ENCODE data around the gene SNX19. TPM values are rescaled to one million over a fixed set of nuclear protein-coding genes. Genes with fewer than 3 reads are reported as not detected.

Gene SNX19
- total and polyA plus RNA-seq, 2 experiments from 2014 or later: 5.2 to 30.0 TPM

GRCh38 chr11:130907229-130907628 is 9.1 kb downstream of the SNX19 start:
- peaks cover 40% of the 10 kb centered on the region for H3K36me3 Mint-ChIP-seq (ENCODE audit: low read depth)
- Histone ChIP-seq H3K79me2 (replicated peaks; ENCODE audit: insufficient read depth) (no peaks in the 10 kb centered on the region), H3K4me2 (no peak overlapping the region), H4K20me1 (replicated peaks; ENCODE audit: insufficient read depth) (0 out of 2 replicates have a peak, but pooled peaks cover 10% of the 10 kb centered on the region), H3K27me3 (ENCODE audit: insufficient read depth) (no peaks in the 10 kb centered on the region), H3F3A (replicated peaks; ENCODE audit: low read depth) (no peaks in the 10 kb centered on the region), H3K27ac (ENCODE audit: low read depth) (no peak overlapping the region), H3K9me2 (ENCODE audit: insufficient read depth) (no peaks in the 10 kb centered on the region), H3K4me3 (no peak overlapping the region), H2AFZ (no peak overlapping the region), H3K36me3 (ENCODE audit: insufficient read depth) (peaks cover 8% of the 10 kb centered on the region; the same call in 1 of the 2 replicates), H3K4me1 (ENCODE audit: insufficient read depth) (no peaks in the 10 kb centered on the region)
- ATAC-seq: no peak
- TF ChIP-seq JUNB (IDR thresholded peaks at IDR 0.05; ENCODE audit: unreplicated experiment) (no peak), NANOG (IDR thresholded peaks at IDR 0.05; ENCODE audit: borderline replicate concordance) (no peak)
- peaks cover 2% of the 10 kb centered on the region for H3K27me3 Mint-ChIP-seq (ENCODE audit: insufficient read depth, low read depth, poor library complexity)
- no peaks in the 10 kb centered on the region for H3K9me3 Mint-ChIP-seq
- no peak overlapping the region for H3K4me3 Mint-ChIP-seq
- no peak overlapping the region for H3K27ac Mint-ChIP-seq
- H3K4me1 Mint-ChIP-seq: no peaks in the 10 kb centered on the region; the same call in 2 of the 3 replicates
- no peak for DNase-seq (ENCODE audit: low spot score)

DNA sequence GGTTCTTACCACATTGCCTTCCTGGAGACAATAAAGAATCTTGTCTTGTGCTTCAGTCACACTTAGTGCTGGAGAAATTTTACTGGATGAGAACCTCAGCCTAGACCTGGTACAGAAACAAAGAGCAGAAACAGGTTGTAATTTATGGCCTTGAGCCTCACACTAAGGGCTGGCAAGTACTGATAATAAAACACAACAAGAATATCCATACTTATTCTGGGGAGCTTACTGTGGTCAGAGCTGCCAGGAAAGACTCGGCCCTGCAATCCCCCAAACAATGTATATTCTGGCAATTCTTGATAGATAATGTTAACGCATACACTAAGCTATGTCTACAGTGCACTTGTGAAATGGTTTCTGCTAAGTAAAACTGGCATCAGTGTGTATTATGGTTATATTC is 9.7 kb downstream of the SNX19 start:
- no peak overlapping the region for H3K27ac ChIP-seq (ENCODE audit: low read depth)
- TF ChIP-seq CREB1 (CRISPR knock-in tag; IDR thresholded peaks at IDR 0.05; ENCODE audit: low read depth) (no peak), ZNF331 (CRISPR knock-in tag; IDR thresholded peaks at IDR 0.05; ENCODE audit: low read depth) (no peak), ETS1 (IDR thresholded peaks at IDR 0.05) (no peak), EZH2phosphoT487 (IDR thresholded peaks at IDR 0.05; ENCODE audit: unreplicated experiment) (no peak)
- no peaks in the 10 kb centered on the region for H3K27me3 ChIP-seq (ENCODE audit: insufficient read depth)
- H2AFZ ChIP-seq: no peak overlapping the region
- DNase-seq (ENCODE audit: low spot score) (no peak), ATAC-seq (no peak)
- Mint-ChIP-seq H3K36me3 (ENCODE audit: low read depth) (peaks cover 40% of the 10 kb centered on the region), H3K4me3 (no peak overlapping the region), H3K9me3 (no peaks in the 10 kb centered on the region), H3K27me3 (ENCODE audit: insufficient read depth, low read depth, poor library complexity) (peaks cover 2% of the 10 kb centered on the region), H3K27ac (no peak overlapping the region), H3K4me1 (no peaks in the 10 kb centered on the region)
- H3K36me3 ChIP-seq (ENCODE audit: insufficient read depth): peaks cover 8% of the 10 kb centered on the region; the same call in 1 of the 2 replicates
- no peaks in the 10 kb centered on the region for H3F3A ChIP-seq (replicated peaks; ENCODE audit: low read depth)
- no peaks in the 10 kb centered on the region for H3K4me1 ChIP-seq (ENCODE audit: insufficient read depth)
- no peak overlapping the region for H3K4me3 ChIP-seq
- no peaks in the 10 kb centered on the region for H3K9me2 ChIP-seq (ENCODE audit: insufficient read depth)
- H3K4me2 ChIP-seq: no peak overlapping the region
- H3K79me2 ChIP-seq (replicated peaks; ENCODE audit: insufficient read depth): no peaks in the 10 kb centered on the region
- 0 out of 2 replicates have a peak, but pooled peaks cover 10% of the 10 kb centered on the region for H4K20me1 ChIP-seq (replicated peaks; ENCODE audit: insufficient read depth)

DNA sequence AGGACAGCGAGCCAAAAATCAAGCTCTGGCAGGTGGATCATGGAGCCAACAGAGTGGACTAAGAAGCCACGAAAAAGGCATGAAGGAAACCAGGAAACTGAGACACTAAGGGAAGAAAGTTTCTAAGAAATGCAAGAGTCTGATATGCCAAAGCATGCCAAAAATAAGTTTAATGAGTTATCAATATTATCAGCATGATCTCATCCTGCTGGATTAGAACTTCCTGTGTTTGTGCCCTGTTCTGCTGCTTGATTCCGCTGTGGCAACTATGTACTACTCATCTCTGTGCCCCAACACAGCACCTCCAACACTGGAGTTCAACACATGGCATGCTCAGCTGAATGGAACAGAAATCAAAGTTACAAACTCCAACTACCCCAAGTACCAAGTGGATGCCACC is 10.8 kb downstream of the SNX19 start:
- Histone ChIP-seq H3K27me3 (ENCODE audit: insufficient read depth) (no peaks in the 10 kb centered on the region), H3K36me3 (ENCODE audit: insufficient read depth) (peaks cover 10% of the 10 kb centered on the region; the same call in 1 of the 2 replicates), H4K20me1 (replicated peaks; ENCODE audit: insufficient read depth) (0 out of 2 replicates have a peak, but pooled peaks cover 10% of the 10 kb centered on the region), H3K4me2 (no peak overlapping the region), H3K4me1 (ENCODE audit: insufficient read depth) (no peaks in the 10 kb centered on the region), H2AFZ (no peak overlapping the region), H3K27ac (ENCODE audit: low read depth) (no peak overlapping the region), H3K4me3 (no peak overlapping the region), H3F3A (replicated peaks; ENCODE audit: low read depth) (no peaks in the 10 kb centered on the region), H3K9me2 (ENCODE audit: insufficient read depth) (no peaks in the 10 kb centered on the region), H3K79me2 (replicated peaks; ENCODE audit: insufficient read depth) (no peaks in the 10 kb centered on the region)
- H3K27me3 Mint-ChIP-seq (ENCODE audit: insufficient read depth, low read depth, poor library complexity): peaks cover 2% of the 10 kb centered on the region
- H3K4me3 Mint-ChIP-seq: no peak overlapping the region
- H3K9me3 Mint-ChIP-seq: no peaks in the 10 kb centered on the region
- peaks cover 47% of the 10 kb centered on the region for H3K36me3 Mint-ChIP-seq (ENCODE audit: low read depth)
- no peak overlapping the region for H3K27ac Mint-ChIP-seq
- ATAC-seq (no peak), DNase-seq (ENCODE audit: low spot score) (no peak)
- H3K4me1 Mint-ChIP-seq: no peaks in the 10 kb centered on the region
- TF ChIP-seq ZNF331 (CRISPR knock-in tag; IDR thresholded peaks at IDR 0.05; ENCODE audit: low read depth) (no peak), NANOG (IDR thresholded peaks at IDR 0.05; ENCODE audit: borderline replicate concordance) (no peak), CREB1 (CRISPR knock-in tag; IDR thresholded peaks at IDR 0.05; ENCODE audit: low read depth) (no peak)
- TF ChIP-seq, protein P1, sequence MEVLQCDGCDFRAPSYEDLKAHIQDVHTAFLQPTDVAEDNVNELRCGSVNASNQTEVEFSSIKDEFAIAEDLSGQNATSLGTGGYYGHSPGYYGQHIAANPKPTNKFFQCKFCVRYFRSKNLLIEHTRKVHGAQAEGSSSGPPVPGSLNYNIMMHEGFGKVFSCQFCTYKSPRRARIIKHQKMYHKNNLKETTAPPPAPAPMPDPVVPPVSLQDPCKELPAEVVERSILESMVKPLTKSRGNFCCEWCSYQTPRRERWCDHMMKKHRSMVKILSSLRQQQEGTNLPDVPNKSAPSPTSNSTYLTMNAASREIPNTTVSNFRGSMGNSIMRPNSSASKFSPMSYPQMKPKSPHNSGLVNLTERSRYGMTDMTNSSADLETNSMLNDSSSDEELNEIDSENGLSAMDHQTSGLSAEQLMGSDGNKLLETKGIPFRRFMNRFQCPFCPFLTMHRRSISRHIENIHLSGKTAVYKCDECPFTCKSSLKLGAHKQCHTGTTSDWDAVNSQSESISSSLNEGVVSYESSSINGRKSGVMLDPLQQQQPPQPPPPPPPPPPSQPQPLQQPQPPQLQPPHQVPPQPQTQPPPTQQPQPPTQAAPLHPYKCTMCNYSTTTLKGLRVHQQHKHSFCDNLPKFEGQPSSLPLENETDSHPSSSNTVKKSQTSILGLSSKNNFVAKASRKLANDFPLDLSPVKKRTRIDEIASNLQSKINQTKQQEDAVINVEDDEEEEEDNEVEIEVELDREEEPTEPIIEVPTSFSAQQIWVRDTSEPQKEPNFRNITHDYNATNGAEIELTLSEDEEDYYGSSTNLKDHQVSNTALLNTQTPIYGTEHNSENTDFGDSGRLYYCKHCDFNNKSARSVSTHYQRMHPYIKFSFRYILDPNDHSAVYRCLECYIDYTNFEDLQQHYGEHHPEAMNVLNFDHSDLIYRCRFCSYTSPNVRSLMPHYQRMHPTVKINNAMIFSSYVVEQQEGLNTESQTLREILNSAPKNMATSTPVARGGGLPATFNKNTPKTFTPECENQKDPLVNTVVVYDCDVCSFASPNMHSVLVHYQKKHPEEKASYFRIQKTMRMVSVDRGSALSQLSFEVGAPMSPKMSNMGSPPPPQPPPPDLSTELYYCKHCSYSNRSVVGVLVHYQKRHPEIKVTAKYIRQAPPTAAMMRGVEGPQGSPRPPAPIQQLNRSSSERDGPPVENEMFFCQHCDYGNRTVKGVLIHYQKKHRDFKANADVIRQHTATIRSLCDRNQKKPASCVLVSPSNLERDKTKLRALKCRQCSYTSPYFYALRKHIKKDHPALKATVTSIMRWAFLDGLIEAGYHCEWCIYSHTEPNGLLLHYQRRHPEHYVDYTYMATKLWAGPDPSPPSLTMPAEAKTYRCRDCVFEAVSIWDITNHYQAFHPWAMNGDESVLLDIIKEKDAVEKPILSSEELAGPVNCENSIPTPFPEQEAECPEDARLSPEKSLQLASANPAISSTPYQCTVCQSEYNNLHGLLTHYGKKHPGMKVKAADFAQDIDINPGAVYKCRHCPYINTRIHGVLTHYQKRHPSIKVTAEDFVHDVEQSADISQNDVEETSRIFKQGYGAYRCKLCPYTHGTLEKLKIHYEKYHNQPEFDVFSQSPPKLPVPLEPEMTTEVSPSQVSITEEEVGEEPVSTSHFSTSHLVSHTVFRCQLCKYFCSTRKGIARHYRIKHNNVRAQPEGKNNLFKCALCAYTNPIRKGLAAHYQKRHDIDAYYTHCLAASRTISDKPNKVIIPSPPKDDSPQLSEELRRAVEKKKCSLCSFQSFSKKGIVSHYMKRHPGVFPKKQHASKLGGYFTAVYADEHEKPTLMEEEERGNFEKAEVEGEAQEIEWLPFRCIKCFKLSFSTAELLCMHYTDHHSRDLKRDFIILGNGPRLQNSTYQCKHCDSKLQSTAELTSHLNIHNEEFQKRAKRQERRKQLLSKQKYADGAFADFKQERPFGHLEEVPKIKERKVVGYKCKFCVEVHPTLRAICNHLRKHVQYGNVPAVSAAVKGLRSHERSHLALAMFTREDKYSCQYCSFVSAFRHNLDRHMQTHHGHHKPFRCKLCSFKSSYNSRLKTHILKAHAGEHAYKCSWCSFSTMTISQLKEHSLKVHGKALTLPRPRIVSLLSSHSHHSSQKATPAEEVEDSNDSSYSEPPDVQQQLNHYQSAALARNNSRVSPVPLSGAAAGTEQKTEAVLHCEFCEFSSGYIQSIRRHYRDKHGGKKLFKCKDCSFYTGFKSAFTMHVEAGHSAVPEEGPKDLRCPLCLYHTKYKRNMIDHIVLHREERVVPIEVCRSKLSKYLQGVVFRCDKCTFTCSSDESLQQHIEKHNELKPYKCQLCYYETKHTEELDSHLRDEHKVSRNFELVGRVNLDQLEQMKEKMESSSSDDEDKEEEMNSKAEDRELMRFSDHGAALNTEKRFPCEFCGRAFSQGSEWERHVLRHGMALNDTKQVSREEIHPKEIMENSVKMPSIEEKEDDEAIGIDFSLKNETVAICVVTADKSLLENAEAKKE (CRISPR knock-in tag; IDR thresholded peaks at IDR 0.05): no peak

Data from GM23338 (cell line).